SU-DHL-6 (cell line): ENCODE results near the gene VGF.

ENCODE experiments used
- CTCF ChIP-seq: fragments of 200-600 bp; sonication (generic); IDR thresholded peaks from one replicate; pipeline ENCODE4 v1.5.1; 2017; ENCODE audit warnings: antibody characterized with exemption, mild to moderate bottlenecking, low read length, moderate library complexity; ENCODE audit not compliant: insufficient read depth, poor library complexity, severe bottlenecking
- EZH2phosphoT487 ChIP-seq: fragments of 200-600 bp; sonication (generic), shearing (Covaris generic); conservative IDR thresholded peaks from 2 replicates; pipeline ENCODE4 v1.6.1; 2018; ENCODE audit warnings: mild to moderate bottlenecking, antibody characterized with exemption, low read length, moderate library complexity, mixed read lengths

GRCh38 chr7:101115215-101115614 is 50.2 kb downstream of the VGF start:
- TF ChIP-seq CTCF (no peak), EZH2phosphoT487 (no peak)
